GM12873 (cell line): ENCODE data around the gene POFUT2.

ENCODE experiments used
- TF ChIP-seq, protein P1 (sequence below): IDR thresholded peaks from 2 replicates; pipeline ENCODE4 v1.5.1; 2012; ENCODE audit warnings: low read depth, mild to moderate bottlenecking, moderate library complexity, low read length, control low read depth; ENCODE audit not compliant: insufficient read depth; ENCODE audit errors: missing control alignments

Gene POFUT2

DNA sequence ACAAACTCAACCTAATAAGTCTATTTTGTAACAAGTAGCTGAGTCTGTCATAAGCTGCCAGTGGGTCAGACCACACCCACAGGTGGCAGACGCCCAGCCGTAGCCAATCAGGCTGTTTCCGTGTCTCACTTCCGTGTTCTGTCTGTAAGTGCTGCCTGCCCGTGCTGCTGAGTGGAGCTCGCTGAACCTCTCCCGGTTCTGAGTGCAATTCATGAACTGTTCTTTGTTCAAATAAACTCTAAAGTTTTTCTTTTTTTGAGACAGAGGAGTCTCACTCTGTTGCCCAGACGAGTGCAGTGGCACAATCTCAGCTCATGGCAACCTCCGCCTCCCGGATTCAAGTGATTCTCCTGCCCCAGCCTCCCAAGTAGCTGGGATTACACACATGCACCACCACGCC is 25.1 kb downstream of the POFUT2 start:
- TF ChIP-seq, protein P1, sequence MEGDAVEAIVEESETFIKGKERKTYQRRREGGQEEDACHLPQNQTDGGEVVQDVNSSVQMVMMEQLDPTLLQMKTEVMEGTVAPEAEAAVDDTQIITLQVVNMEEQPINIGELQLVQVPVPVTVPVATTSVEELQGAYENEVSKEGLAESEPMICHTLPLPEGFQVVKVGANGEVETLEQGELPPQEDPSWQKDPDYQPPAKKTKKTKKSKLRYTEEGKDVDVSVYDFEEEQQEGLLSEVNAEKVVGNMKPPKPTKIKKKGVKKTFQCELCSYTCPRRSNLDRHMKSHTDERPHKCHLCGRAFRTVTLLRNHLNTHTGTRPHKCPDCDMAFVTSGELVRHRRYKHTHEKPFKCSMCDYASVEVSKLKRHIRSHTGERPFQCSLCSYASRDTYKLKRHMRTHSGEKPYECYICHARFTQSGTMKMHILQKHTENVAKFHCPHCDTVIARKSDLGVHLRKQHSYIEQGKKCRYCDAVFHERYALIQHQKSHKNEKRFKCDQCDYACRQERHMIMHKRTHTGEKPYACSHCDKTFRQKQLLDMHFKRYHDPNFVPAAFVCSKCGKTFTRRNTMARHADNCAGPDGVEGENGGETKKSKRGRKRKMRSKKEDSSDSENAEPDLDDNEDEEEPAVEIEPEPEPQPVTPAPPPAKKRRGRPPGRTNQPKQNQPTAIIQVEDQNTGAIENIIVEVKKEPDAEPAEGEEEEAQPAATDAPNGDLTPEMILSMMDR = no peak

DNA sequence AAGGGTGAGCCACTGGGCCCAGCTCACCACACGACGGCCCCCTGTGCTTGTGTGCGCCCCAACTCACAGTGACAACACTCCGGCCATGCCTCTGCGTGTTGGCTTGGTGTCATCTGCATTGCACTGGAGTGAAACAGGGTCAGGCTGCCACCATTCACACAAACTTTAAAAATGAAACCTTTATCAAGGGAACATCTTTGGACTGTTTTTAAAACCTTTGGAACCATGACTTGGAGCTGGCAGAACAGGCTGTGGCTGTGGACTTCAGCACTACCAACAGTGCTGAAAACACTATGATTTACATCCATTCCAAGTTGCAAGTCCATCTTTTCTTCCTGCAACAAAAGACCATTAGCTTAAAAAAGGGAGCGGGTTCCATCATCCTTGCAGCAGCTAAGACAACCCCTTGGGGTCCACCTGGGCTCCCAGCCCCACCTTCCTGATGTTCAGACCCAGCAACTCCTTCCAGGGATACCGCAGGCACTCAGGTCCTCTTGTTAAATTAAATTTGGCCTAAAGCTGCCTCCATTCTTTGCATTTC is 25.6 kb downstream of the POFUT2 start:
- TF ChIP-seq, protein P1 = no peak

DNA sequence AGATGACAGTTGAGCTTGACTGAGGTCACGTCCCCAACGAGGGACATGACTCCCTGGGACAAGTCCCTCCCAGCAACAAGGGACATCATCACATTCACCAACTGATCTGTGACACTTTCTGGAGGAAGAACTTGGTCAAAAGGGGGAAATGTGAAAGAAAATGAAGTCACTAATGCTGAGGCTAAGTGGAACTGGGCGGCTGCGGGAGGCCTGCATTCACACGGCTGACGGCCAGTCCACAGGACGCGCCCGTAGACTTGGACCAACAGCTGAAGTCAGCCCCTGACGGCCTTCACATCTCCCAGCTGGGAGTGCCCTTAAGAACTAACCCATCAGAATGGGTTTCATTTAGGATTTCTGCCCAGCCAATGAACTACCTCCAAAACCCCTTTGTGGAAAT is 26.6 kb downstream of the POFUT2 start:
- TF ChIP-seq, protein P1 = no peak

DNA sequence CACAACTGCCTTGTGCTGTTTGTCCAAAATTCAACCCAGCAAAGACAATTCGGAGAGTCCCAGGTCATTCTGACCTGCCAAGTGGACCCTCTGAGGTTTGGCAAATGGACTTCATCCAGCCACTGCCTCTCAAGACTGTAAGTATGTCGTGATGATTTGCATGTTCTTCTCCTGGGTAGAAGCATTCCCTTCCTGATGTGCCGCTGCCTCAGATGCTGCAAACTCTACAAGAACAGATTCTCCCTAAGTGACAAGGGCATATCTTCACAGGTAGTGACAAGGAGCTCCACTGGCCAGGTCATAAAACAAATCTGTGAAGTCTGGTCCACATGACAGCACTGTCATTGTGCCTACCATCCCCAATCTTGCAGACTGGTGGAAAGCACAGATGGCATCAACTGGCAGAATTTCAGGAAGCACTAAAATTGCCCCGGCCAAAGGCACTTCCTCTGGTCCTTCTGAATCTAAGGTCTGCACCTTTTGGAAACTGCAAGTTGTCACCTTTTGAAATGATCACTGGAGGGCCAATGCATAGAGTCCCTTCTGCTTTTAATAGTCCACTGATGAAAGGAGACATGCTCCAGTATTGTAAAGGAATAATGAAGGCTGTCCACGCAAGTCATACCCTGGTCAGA is 27.4 kb downstream of the POFUT2 start:
- TF ChIP-seq, protein P1 = no peak

DNA sequence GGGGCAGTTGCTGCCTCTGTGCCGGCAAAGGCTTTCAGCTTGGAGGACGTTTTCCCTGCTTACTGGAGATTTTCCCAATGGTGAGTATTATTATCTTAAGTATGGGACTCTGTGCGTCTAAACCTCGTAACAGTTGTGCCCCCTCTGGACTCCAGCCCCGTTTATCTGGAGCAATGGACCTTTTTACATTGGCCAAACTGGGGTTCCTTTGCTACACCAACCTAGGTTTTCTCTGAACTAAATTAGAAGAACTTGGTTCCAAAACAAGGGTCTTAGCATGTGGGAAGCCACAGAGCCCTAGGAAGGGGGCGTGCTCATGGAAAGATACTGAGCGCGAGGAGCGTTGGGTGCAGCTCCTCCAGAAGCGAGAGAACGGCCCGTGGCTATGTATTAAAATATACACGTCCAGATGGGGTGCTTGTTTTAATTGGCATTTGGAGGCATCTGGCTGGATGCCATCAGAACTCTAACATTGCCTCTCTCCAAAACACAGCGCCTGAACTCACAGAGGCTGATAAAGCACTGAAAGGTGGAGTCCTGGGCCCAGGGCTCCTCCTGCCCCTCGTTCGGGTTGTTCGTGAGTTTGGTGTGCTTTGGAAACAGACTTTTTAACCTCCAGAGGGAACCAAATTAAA is 28.4 kb downstream of the POFUT2 start:
- TF ChIP-seq, protein P1 = no peak

DNA sequence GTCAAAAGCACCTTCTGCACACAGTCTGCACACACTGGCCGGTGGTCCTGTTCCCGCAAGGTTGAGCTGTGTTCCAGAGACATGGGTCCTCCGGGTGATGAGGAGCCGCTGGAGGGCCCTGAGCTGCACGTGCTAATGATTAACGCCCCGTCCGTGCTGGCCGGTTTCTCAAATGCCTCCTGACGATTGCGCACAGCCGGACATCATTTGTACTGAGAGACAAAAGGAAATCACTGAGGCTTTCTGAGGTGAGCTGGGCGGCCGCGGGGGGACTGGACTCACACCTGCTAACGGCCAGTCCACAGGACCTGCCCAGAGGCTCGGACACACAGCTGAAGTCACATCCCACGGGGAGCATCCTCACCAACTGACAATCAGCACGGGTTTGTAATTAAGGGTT is 29.2 kb downstream of the POFUT2 start:
- TF ChIP-seq, protein P1 = no peak

DNA sequence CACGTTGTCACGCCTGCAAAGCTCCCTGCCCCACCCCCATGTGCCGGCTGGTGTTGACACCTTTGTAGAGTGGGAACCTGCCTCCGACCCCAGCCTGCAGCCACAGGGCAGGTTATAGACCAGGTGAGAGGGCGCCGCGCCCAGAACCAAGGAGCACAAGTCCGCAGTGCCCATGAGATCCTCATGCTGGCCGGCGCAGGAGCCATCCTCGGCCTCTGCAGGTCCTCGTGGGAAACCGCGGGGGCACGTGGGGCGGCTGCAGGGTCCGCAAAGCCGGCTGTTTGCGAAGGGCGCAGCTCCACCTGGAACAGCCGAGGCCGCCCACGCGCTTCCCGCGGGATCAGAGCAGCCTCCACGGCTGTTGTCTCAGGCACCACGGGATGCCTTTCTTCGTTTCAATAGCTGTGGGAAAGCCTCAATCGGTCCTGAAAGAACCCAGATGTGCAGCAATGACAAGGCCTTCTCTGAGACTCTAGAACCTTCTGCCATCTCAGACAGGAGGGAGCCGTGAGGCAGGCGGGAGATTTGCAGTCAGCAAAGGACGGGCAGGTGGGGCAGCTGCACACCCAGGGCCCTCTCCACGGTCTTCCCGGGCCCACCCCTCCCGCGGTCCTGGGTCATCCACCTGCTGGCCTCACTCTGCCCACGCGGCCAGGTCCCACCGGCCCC is 29.9 kb downstream of the POFUT2 start:
- TF ChIP-seq, protein P1 = no peak
